Erythroblast (primary cell): Measurements from ENCODE around the gene ELL.

ENCODE experiments used
- DNase-seq, 2 experiments: peaks; one replicate each; lab custom pipeline; 2025; lab: John Stamatoyannopoulos, UW
- GATA1 ChIP-seq: IDR thresholded peaks from 2 replicates; pipeline ENCODE4 v1.6.1; 2011; ENCODE audit warnings: low read depth, mild to moderate bottlenecking, control low read depth, low read length, moderate library complexity
- POLR2A ChIP-seq: IDR thresholded peaks from 2 replicates; pipeline ENCODE4 v1.6.1; 2011; ENCODE audit warnings: mild to moderate bottlenecking, low read length

The ELL gene

DNA sequence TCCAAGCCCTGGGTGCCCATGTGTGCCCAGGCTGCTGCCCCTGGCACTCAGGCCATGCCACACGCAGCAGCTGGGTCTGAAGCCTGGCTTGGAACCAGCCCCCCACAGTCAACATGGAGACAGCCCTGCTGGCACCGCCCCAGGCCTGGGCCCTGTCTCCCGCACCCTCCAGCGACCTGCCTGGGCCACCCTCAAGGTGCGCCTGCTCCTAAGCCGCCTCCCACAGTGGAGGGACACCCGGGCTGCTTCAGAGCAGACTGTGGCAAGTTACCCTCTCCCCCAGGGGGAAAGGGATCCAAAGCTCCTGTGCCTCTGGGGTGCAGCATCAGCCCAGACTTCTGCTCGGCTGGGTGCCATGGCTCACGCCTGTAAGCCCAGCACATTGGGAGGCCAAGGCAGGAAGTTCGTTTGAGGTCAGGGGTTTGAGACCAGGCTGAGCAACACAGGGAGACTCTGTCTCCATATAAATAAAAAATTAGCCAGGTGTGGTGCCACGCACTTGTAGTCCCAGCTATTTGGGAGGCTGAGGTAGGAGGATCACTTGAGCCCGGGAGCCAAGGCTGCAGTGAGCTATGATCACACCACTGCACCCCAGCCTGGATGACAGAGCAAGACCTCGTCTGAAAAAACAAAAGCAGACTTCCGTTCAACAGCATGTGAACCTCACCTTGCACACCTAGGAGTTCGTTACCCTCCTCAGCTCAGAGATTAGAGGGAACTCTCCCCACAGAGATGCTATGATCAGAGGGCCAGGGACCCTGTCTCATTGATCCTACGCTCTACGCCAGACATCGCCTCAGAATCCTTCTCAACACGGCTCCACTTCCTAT is 15.6 kb downstream of the ELL start:
- TF ChIP-seq GATA1, result no peak
- TF ChIP-seq POLR2A, result no peak
- no peak for DNase-seq

- TF ChIP-seq GATA1 (no peak), POLR2A (no peak)
- no peak for DNase-seq
Observed at GRCh38 chr19:18504886-18505610, 16.8 kb downstream of the ELL start.

- TF ChIP-seq POLR2A, result no peak
- TF ChIP-seq GATA1, result no peak
- no peak for DNase-seq
Observed at GRCh38 chr19:18503971-18504885, 17.6 kb downstream of the ELL start.

GRCh38 chr19:18503337-18503970 is 18.4 kb downstream of the ELL start:
- DNase-seq, result no peak
- TF ChIP-seq POLR2A (no peak), GATA1 (no peak)

DNA sequence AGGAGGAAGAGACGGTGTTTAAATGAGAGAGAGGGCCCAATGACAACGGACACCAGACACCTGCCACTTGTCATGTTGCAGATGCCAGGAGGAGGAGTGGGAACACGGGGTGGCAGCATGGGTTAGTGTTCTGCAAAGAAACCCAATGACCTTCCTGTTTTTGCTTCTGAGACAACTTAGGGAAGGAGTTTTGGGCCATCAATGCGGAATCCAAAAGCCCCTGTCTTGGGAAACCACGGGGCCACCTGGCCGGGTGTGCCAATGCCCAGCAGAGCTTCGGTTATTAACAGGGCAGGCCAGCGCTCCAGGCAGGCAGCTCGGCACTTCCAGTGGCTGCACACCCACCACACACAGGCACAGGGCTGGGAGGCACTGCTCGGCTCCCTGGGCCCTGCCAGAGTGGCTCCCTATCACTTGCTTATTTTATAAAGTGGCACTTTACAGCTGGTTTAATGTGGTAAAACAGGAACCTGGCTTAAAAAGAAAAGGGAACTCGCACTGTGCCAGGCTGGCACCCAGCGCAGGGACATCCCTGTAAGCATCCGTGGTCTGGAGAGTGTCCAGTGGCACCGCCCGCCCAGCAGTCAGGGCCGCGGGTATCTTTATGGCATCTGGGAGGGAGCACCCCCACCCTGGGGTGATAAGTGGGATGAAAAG is 19.1 kb downstream of the ELL start:
- TF ChIP-seq POLR2A (no peak), GATA1 (no peak)
- DNase-seq, result no peak

DNA sequence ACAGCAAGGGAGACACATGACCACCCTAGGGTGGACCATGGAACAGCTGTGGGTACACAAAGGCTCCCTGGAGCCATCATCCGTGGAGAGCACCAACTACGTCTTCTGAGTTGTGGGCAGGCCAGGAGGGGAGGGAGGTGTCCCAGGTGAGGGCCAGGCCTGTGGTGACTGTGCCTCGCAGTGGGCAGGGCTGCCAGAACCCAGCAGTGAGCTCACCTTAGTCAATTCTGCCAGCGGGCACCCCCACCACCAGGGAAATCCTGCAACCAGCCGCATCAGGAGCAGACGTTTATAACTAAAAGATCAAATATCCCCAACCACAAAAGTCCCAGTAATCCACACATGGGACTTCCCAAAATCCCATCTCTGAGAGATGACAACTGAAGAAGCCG is 19.6 kb downstream of the ELL start:
- no peak for TF ChIP-seq POLR2A
- TF ChIP-seq GATA1, result no peak
- DNase-seq, result no peak

DNA sequence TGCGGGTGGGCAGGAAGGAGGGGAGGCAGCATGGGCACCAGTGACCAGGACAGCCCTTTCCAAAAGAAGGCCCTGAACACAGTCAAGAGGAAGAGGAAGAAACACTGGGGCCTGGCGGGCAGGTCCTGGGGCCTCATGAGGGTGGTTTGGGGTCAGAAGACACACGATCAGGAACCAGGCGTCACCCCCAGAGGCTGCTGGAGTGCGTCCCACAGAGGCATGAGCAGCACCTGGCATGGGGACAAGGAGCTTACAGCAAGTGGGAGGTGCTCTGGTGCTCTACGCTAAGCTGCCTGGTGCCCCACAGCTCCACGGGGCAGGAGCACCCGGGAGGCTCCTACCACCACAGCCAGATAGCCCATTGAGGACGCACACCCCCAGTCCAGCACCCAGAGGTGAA is 20.0 kb downstream of the ELL start:
- no peak for DNase-seq
- no peak for TF ChIP-seq POLR2A
- no peak for TF ChIP-seq GATA1

- TF ChIP-seq GATA1 (no peak), POLR2A (no peak)
- DNase-seq, result no peak
Observed at GRCh38 chr19:18501351-18501750, 20.5 kb downstream of the ELL start.

GRCh38 chr19:18500799-18501198 is 21.1 kb downstream of the ELL start:
- TF ChIP-seq GATA1, result no peak
- DNase-seq, result no peak

DNA sequence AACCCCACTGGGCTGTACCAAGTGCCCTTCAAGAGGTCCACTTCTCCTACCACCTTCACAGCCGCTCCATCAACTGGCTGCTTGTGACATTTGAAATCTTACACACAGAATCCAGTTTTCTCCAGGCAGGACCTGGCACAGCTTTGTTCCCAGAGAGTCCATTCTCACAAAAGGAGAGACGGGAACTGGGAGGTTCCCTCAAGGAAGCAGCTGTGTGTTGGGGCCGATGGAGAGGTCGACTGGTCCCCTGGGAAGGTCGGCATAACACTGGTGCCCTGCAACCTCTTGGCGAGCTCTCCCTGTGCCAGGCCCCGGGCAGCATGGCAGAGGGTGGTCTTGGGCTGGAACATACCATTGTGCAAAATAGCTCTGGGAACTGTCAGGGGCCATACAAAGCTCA is 21.5 kb downstream of the ELL start:
- no peak for DNase-seq
- TF ChIP-seq GATA1 (no peak), POLR2A (no peak)

DNA sequence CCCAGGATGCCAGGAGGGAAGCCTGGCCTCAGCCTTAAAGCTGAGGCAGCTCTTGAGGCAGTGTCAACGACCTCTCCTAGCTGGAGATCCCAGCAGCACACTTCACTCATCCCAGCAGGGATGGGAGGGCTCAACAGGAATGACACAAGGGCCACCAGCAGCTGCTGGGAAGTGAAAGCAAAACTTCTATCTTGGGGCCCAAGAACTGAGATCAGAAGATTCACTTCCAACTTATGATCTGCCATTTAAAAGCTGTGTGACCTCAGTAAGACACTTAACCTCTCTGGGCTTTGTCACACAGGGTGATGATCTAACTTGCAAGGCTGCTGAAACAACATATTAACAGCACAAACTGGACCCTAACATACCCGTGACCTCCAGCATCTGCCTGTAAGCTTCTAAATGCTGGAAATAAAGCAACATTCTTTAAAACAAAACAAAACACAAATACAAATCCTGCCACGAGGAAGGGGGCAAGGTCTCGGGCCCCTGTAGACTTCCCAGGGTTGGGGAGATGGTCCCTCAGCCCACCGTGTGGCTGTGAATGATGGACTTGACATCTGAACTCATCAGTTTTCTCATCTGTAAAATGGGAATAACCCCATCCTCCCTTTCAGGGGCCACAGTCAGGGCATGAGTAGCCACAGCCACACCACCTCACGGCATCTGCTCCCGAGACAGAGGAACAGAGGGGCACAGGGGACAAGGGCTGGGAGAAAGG is 22.7 kb downstream of the ELL start:
- DNase-seq, result no peak
- no peak for TF ChIP-seq POLR2A
- no peak for TF ChIP-seq GATA1

GRCh38 chr19:18496980-18497256 is 25.0 kb downstream of the ELL start:
- TF ChIP-seq GATA1, result no peak
- TF ChIP-seq POLR2A, result no peak
- DNase-seq, result no peak
